Mucosa of gallbladder (tissue), 1 donor: ENCODE results near the gene TRPC4. TPM values are rescaled to one million over a fixed set of nuclear protein-coding genes. Genes with fewer than 3 reads are reported as not detected.

ENCODE experiments used
- DNase-seq: peaks from one replicate; pipeline ENCODE4 v3.0.0-alpha.2; 2020; ENCODE audit warnings: low spot score
- total RNA-seq: library from RNA; stranded (reverse); gene quantifications from one replicate; pipeline ENCODE4 v1.2.1, GENCODE V29; 2021
- donor health status: DM: no; HTN: no; CAD: no.

The TRPC4 gene
- total RNA-seq, result 11.3 TPM

- peak; percentile 47 for DNase-seq
Measured at GRCh38 chr13:37869756-37870488, at the start of gene TRPC4. Gene TRPC4, minus strand, starts transcription at chr13:37869772. Its CDS starts 86,439 bp downstream, at chr13:37783333.

- no peak for DNase-seq
Measured at GRCh38 chr13:37918751-37919150, 49.2 kb upstream of the TRPC4 start.

DNA sequence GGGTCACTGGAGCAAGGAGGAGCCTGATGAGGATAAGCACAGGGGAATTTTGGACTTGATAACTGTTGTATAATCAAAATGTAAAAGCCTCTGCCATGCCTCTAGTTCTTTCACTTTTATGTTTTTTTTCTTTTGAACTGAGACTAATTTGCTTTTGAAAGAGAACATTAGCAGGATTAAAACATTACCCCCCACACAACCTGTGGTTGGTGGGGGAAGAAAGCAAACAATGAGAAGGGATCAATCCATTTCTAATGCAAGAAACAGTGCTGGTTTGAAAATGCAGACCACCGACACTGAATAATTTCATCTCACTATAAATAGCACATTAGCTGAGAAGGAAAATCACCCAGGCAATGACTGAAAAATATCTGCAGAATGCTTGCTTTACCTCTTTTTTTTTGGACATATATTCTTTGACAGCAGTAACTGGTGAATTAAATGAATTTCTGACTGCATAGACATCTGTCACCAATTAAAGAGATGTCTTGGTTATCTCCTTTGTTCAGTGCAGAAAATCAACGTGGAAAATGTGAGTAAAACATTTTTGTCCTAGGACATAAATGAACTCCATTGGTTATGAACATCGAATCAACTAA lies 48.6 kb upstream of the TRPC4 start:
- no peak for DNase-seq

GRCh38 chr13:37914781-37915391 lies 45.3 kb upstream of the TRPC4 start:
- no peak for DNase-seq

GRCh38 chr13:37910790-37911189 lies 41.2 kb upstream of the TRPC4 start:
- DNase-seq, result no peak

- DNase-seq, result no peak
Measured at GRCh38 chr13:37906880-37907279, 37.3 kb upstream of the TRPC4 start.

- DNase-seq, result no peak
Measured at GRCh38 chr13:37905736-37906135, 36.2 kb upstream of the TRPC4 start.

DNA sequence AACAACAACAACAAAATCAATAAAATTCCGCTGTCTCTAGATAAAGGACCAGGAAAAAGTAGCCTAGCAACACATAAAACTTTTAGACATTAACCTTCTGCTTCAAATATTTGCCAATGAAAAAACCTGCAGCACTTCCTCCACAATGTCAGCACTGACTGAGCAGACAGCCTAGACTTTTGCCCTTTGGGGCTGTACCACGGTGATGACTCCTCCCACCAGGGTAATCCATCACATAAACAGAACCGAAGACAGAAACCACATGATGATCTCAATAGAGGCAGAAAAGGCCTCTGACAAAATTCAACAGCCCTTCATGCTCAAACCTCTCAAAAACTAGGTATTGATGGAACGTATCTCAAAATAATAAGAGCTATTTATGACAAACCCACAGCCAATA lies 30.2 kb upstream of the TRPC4 start:
- peak; percentile 69 for DNase-seq

- DNase-seq, result no peak
Measured at GRCh38 chr13:37893321-37893720, 23.7 kb upstream of the TRPC4 start.

DNA sequence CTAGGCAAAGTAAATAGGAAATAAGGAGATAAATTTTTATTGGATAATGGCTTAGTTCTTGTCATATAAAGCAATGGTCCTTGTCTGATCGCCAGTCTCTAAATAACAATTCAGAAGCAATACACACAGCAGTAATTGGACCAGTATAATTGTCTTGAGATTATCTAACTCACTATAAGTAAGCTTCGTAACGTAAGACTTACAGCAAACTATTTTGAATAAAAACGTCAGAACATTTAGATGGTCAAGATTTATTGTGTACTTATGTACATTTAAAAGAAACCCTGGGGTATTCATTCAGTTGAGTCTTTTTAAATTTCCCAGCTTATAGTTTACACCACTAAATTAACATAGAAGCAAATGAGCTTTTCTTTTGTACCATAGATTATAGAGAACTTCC lies 20.2 kb upstream of the TRPC4 start:
- DNase-seq, result no peak

- DNase-seq, result no peak
Measured at GRCh38 chr13:37889102-37889501, 19.5 kb upstream of the TRPC4 start.

- no peak for DNase-seq
Measured at GRCh38 chr13:37886879-37887278, 17.3 kb upstream of the TRPC4 start.

GRCh38 chr13:37884674-37885073 lies 15.1 kb upstream of the TRPC4 start:
- DNase-seq, result no peak

GRCh38 chr13:37884026-37884425 lies 14.5 kb upstream of the TRPC4 start:
- no peak for DNase-seq

DNA sequence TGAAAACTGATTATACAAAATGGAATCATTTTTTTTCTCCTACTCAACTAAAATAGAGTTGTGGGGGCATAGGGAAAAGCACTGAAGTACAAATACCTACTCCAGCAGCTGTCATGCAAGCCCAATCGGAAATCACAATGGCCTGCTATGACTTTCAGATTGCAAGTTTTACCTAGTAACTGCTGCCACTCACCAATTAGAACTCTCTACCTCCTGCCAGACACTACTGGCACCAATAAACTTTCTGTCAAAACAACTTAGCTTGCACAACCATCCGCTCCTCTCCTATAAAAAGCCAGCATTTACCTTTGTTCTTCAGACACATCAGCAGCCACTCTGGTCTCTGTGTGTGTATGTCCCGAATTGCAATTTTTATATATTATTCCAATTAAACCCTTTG lies 9.3 kb upstream of the TRPC4 start:
- DNase-seq, result no peak

DNA sequence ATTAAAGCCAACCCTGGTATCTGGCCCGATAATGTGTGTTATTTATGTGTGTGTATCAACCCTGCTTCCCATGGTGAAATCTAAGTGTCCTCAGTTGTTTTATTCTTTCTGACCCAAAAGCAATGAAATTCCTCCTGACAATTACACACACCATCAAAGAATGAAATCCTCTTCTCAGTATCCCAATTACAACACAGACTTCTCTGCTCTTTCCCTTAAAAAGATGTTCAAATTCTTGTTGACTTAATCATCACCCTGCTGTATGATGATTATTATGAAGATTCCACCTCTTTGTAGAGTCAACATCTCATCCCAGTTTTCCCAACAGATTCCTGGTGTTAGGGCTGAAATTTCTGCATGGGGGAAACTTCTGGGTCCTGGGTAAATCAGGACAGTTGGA lies 8.9 kb upstream of the TRPC4 start:
- no peak for DNase-seq

DNA sequence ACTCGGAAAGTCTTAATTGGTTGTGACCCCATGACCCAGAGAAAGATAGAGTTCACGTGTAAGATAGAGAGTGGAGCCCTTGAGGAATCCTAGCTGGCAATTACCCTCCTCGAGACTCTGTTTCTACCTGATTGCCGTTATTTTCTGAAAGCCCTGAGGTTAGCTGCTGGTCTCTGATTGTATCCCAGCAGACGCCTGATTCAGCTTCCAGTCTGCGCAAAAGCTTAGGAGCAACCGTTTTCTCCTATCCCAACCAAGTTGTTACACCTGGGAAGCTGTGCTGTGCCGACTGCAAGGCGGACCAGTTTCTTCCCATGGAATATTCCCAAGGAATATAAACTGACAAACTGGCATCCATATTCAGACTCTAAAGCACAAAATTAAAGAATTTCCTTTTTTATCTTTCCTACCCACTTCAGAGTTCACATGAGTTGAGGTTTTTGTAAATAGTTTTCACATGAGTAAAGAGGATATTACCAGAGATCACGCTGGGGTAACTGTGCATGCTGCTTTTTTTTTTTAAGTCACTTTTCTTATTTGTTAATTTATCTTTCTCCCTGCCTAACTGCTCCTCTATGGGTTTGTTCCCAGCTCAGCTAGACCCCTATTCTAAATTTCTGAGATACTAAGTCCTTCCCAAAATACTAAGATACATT lies 1.5 kb upstream of the TRPC4 start:
- no peak for DNase-seq

DNA sequence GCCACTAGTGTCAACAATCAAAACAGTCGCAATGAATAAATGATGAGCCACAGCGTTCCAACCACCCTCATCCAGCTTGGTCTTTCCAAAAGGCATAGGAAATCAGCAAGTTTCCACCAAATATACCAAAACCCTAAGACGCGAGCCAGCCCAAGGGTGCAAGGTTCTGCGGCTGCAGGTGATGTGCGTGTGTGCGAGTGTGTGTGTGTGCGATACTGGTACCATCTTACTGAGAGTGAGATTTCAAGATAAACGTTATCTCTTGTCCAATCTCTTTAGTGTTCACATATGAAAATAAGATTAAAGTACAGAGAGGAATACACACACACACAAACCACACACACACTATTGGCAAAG lies 895 bp upstream of the TRPC4 start:
- no peak for DNase-seq

DNA sequence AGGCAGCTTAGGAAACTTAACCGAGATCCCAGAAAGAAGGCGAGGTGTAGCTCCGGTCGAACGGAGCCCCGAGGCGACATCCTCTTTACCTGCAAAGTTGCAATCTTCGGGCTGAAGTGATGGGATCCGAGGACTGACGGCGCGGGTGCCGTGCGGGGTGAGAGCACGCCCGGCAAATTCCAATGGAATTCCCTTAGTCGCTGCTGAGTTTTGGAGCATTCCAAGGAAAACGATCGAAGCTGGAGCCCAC lies 141 bp downstream of the TRPC4 start:
- DNase-seq, result no peak

DNA sequence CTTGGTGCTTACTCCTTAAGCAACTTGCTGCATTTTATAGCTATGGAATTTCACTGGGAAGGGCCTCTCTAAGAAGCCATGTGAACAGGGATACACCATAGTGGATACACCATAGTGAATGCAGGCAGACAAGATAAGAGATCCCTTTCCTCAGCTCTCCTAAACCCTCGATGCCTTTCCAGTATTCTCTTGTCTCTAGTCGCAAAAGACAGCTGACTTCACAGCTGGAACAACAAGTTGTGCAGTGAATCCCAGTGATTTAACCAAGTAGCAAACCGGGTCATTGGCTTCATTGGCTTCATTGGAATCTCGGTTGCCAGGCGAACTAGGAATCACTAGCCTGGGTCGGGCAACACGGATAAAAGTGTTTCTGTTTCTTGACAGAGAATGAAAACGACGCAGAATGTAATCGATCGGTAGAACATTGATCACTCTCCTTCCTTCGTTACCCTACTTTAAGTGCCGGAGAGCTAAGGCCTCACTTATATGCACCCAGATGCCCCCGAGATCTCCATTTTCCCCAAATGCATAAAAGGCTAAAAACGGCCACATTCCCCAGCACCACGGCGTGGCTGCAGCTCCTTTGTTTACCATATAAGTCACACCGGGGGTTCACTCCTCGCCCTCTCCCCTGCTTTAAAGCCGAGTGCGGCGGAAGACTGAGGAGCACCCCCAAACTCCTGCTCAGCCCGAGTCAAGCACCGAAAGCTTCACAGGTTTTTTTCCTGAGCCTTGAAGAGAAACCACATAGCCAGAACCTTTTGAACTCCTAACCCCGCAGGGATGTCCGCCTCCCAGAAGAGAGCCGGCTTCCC lies 674 bp downstream of the TRPC4 start:
- DNase-seq, result no peak

GRCh38 chr13:37863708-37864107 lies 5.9 kb downstream of the TRPC4 start:
- DNase-seq, result no peak

- DNase-seq, result no peak
Measured at GRCh38 chr13:37835392-37835791, 34.2 kb downstream of the TRPC4 start.
